ENCODE results near the gene WFIKKN1.

Gene WFIKKN1

GRCh38 chr16:638034-638543, 7.3 kb downstream of the WFIKKN1 start:
- DNase-seq = no peak

DNA sequence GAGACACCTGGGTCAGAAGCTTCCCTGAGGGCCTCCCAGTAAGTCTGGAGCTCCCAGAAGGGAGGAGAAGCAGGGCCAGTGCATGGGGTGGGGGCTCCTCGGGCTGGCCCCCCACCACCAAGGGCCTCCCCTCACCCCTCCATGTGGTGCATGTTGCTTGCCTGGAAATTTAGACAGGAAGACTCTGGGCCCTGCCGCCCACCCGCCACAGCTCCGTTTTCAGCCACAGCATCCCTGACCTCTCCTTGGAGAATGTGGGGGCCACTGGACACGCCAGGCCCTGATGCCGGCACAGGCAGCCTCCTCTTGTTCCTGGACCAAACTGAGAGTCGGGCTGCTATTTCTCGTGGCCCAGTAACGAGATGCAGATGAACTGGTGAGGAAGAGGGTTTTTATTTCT, 8.1 kb downstream of the WFIKKN1 start:
- DNase-seq = no peak

- no peak for DNase-seq
These were observed 9.8 kb downstream of the WFIKKN1 start for GRCh38 chr16:640614-641013.

DNA sequence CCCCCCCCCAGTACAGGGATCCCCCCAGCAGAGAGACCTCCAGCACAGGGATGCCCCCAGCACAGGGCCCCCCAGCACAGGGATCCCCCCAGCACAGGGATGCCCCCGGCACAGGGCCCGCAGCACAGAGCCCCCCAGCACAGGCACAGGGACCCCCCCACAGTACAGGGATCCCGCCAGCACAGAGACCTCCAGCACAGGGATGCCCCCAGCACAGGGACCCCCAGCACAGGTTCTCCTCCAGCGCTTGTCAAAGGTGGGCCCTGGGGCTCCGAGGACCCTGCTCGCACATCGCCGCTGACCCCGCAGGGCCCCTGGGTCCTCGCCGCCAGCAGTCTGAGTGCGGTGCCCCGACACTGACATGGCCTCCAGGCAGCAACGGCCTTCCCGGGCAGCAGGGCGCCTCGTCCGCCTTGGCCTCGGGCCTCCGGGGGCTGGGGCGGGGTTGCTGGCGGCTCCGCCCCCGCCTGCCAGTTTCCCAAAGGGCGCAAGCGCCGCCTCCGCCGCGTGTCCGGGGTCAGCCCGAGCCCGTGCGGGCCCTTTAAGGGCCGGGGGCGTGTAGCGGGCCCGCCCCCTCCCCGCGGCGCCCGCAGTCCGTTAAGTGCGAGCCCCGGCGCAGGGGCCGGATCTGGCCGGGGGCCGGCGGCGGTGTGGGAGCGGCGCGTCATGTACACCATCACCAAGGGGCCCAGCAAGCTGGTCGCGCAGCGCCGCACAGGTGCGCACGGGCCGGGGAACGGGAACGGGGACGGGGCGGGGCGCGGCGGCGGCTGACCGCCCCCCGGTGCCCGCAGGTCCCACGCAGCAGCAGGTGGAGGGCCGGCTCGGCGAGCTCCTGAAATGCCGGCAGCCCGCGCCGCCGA, 10.8 kb downstream of the WFIKKN1 start, which contains the start of gene MCRIP2:
Gene MCRIP2, plus strand, starts transcription at position 503 of the 863 bp plus-strand sequence. Its CDS starts 164 bp downstream, at position 667.
- peak; percentile 84 to 86 for DNase-seq

GRCh38 chr16:642189-643049, 11.6 kb downstream of the WFIKKN1 start:
- DNase-seq = peak; percentile 53 to 55

DNA sequence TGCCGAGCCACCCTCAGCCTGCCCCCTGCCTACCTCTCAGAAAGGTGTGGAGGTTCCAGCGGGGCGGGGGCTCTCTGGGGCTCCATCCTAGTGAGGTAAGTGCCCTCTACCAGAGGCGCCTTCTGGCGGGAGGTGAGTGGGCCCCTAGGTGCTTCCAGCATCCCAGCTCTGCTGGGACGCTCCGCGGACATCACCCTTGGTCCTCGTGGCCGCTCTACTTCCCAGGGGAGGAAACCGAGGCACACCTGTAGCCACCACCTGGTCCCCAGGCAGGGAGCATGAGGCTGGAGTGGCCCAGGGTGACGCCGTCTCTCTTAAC, 12.2 kb downstream of the WFIKKN1 start:
- no peak for DNase-seq

DNA sequence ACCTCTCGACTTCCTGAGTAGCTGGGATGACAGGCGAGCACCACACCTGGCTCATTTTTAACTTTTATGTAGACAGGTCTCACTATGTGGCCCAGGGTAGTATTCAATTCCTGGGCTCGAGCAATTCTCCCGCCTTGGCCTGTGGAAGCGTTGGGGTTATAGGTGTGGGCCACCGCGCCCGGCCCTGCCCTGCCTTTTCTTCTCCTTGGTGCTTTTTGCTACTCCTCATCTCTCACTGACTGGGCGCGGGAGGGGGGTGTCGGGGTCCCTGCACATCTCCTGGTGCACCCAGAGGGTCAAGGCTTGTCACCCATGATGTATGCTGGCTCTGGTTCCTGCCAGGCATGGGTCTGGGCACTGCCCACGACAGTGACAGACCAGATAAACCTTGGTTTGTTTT, 13.8 kb downstream of the WFIKKN1 start:
- no peak for DNase-seq

DNA sequence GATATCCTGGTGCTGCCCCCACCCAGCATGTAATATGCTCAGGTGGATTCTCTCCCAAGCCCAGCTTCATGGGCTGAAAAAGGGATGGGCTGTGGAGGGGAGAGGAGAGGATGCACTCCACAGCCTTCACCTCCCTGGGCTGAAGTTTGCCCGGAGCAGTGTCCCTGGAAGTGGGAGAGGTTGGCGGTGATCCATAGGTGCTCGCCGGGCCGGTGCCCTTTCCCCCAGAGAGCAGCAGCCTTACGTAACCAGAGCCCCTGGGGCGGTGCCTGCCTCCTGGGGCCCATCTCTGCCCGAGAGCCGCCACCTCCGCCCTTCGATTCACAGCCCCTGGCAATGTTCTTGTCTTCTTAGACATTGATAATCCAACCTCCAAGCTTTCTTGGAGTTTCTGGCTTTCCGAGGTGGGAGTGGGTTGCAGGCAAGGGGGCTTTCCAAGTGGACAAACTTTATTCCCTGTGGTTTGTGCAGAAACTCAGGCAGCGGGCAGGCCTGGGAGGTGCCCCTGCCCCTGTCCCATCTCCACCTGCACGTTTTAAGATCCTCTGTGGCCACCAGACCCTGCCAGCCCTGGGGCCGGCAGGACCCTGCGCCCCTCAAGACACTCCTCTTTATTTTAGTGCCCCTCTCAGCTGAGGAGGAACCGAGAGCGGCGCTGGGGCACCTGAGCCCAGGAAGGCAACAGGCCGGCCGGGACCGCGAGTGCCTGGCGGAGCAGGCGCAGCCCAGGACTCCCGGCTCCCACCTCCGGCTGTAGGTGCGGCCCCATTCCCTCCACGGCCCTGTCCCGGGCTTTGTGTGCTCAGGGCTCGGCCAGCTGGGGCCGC, 15.3 kb downstream of the WFIKKN1 start:
- DNase-seq = no peak

DNA sequence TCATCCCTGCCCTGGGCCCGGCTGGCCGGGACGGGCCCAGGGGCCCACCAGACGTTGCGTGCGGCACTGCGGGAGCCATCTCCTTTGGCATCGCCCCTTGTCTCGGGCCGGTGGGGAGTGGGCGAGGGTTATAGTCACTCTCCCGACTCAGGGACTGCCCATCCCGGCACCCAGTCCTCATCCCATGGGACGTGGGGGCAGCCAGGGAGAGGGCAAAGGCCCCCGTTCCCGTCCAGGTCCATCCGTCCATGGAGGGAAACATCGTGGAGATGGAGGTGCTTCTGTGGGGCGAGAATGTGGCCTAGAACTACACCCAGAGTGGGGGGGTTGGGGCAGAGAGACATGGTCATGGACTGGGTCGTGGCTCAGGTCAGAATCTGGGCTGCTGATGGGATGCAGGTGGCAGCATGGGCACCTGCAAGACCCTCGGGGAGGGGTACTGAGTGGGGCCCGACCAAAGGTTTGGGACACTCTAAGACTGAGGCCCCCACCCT, 15.9 kb downstream of the WFIKKN1 start:
- no peak for DNase-seq

GRCh38 chr16:647173-647902, 16.6 kb downstream of the WFIKKN1 start:
- no peak for DNase-seq

DNA sequence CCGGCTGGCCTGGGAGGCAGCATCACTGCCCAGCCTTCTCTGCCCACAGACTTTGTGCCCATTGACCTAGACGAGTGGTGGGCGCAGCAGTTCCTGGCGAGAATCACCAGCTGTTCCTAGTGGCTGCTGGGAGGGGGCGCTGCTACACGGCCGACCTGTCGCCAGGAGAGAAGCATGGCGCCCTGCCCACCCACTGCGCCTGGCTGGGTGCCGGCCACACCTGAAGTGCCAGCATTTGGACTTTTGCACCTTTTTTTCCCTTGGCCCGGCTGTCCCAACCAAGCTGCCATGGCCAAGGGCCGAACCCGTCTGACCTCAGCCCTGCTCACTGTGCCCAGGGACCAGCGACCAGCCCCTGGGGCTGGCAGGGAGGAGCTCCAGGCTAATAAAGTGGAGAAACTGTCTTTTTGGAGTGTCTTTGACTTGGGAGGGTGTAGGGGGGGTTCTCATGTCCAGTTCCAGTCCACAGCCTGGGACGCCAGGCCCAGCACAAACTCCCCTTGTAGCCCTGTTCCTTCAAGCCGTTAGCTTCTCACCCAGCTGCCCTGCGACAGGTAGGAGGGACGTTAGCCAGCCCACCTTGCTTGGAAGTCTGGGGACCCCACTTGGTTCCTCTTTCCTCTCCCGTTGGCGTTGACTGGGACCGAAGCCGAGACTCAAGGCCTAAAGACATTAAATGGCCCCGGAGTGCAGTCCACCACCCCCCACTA, 17.4 kb downstream of the WFIKKN1 start:
- DNase-seq = peak; percentile 69 to 73

DNA sequence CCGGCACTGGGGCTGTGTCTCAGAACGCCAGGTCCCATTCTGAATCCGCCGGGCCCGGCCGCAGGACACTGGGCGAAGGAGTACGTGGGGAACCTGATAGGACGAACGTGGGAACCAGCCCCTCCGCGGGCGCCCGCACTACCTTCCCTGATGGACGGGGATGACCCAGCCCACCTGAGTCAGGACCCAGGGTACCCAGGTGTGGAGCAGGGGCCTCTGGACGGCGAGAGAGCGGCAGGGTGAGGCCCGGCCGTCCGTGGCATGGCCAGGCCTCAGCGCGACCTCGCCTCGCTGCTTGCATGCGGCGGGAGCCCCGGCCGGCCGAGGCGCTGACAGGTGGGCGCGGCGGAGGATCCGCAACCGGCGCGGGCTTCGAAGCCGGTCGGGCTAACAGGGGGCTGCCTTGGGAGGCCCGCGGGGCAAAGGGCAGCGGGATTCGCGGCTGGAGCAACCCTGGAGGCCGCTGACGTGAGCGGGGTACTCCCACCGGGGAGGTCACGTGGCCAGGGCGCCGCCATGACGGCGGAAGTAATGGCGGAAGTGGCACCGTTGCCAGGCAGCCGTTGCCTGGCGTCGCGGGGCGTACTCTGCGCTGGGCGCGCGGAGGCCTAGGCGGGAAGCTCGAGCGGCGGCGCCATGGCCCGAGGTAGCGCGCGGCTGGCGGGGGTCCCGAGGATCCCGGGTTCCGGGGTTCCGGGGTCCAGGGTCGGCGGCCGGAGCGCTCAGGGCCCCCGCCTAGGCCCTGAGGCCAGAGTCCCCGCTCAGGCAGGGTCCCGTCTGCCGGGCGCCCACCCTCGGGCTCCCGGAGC, 18.2 kb downstream of the WFIKKN1 start, which contains the start of gene WDR90:
Gene WDR90, plus strand, starts transcription at position 585 of the 809 bp plus-strand sequence. Its CDS starts 52 bp downstream, at position 637.
- peak; percentile 92 to 95 for DNase-seq

- peak; percentile 22 to 32 for DNase-seq
These were observed 18.8 kb downstream of the WFIKKN1 start for GRCh38 chr16:649631-650030.

GRCh38 chr16:651844-652243, 21.1 kb downstream of the WFIKKN1 start:
- DNase-seq = no peak

DNA sequence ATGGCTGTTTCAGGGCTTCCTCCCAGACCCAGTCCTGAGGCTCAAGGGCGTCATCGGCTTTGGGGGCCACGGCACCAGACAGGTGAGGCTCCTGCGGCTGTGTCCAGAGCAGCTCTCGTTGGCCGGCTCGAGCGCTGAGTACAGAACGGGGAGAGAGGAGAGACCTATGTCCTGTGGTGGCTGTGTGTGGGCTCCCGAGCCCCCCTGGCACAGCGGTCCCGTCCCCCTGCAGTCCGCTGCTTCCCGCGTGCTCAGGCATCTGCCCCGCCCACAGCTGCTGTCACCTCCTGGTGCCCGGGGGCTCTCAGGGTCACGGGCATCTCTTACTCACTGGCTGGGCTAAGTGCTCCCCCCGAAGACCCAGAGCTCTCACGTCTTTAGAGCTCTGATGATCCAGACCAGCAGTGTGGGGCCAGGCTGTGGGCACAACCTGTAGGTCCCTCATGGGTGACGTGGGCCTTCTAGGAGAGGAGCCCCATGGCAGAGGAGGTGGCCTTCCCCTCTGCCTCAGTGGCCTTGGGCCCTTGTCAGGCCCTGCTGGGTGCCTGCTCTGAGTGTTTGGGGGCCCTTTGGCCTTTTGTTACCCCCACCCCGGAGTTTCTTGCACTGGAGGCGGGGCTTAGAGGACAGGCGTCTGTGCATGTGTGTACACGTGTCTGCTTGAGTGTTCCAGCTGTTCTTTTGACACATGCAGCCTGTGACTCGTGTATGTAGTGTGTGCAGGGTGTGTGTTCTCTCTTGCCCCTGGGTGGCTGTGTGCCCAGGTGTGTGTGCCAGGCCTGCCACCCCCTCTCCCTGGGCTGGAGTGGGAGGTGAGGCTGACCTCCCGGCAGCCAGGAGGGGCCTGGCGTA, 21.9 kb downstream of the WFIKKN1 start:
- no peak for DNase-seq

DNA sequence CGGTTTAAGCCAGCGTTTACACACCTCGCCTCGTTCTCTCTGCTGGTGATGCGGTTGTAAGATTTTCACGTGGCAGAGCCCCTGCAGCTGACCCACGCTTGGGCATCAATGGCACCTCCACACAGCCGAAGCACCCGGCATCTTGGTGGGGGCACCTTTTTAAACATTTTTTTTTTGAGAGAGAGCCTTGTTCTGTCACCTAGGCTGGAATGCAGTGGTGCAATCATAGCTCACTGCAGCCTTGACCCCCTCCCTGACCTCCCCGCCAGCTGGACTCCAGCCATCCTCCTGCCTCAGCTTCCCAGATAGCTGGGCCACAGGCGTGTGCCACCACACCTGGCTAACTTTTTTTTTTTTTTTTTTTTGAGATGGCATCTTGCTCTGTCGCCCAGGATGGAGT, 23.2 kb downstream of the WFIKKN1 start:
- no peak for DNase-seq

GRCh38 chr16:657487-657886, 26.7 kb downstream of the WFIKKN1 start:
- DNase-seq = no peak

DNA sequence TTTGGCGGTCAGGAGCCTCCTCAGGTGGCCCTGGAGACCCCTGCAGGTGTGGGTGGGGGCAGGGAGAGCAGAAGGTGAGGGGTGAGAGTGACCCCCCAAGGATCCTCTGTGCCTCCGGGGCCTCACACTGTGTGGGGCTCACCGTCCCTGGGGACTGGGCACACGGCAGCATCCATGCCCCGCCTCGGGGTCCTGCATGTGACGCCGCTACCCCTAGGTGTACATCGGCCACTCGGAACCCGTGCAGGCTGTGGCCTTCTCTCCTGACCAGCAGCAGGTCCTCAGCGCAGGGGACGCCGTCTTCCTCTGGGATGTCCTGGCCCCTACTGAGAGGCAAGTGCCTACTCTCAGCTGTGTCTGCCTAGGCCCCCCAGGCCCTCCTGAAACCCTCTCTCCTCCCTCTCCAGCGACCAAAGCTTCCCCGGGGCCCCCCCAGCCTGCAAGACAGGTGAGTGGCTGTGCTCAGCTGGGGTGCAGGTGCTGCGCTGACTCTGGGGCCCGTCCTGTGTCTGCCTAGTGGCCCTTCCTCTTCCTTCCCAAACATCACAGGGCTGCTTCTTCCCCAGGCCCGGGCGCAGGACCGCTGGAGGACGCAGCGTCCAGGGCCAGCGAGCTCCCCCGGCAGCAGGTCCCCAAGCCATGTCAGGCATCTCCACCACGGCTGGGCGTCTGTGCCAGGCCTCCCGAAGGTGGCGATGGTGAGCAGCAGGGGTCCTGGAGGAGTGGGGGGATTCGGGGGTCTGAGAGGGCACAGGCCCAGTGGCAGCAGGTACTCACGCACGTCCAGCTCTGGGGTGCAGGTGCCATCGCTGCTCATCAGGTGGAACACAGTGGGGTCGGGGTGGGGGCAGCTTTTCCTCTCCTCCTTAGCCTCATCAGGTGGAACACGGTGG, 28.1 kb downstream of the WFIKKN1 start:
- DNase-seq = no peak
